B cell (primary cell): ENCODE results near the gene RPL28.

Source experiments
- CTCF ChIP-seq: fragments of 200-600 bp; IDR thresholded peaks from one replicate; pipeline ENCODE4 v1.8.0; 2022; ENCODE audit warnings: antibody characterized with exemption, mild to moderate bottlenecking
- EZH2 ChIP-seq: IDR thresholded peaks from 2 replicates; pipeline ENCODE4 v1.6.1; 2012; ENCODE audit warnings: borderline replicate concordance, low read depth, mild to moderate bottlenecking, moderate library complexity, low read length; ENCODE audit not compliant: insufficient read depth, poor library complexity, severe bottlenecking

GRCh38 chr19:55433292-55433691 lies 47.6 kb downstream of the RPL28 start:
- TF ChIP-seq EZH2 (no peak), CTCF (no peak)
